Uterus (tissue), 2 donors: ENCODE data around the gene ST6GALNAC3.

Experiments
- POLR2A ChIP-seq, 2 donors: fragments of 450-650 bp; IDR thresholded peaks; one replicate each; pipeline ENCODE4 v1.6.1; 2016; ENCODE audit warnings: antibody characterized with exemption in 2 of 2, mild to moderate bottlenecking in 1 of 2, moderate library complexity in 1 of 2
- TF ChIP-seq, protein P1 (sequence below), 4 experiments: fragments of 200-600 bp in 2 of 4; fragments of 450-650 bp in 2 of 4; sonication (generic) in 2 of 4; IDR thresholded peaks; one replicate each; pipeline ENCODE4 v1.5.1; 2016 to 2019; ENCODE audit warnings: antibody characterized with exemption in 4 of 4, mild to moderate bottlenecking in 2 of 4, moderate library complexity in 1 of 4

DNA sequence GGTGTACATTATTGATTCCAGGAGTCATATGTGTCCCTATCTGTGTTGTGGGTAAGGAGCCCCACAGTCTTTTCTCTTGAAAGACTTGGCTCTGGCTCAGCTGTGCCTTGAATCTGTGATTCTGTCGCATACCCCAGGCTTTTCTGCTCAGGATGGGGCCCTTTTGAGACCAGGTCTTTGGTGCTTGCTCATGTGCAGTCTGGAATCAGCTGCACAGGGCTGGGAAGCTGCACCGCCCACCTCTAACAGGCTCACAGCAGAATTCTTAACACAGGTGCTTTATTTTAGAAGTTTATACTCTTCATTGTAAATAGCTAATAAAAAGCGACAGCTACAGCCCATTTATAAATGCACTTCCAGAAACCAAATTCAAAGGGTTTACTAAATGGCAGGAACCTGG lies 61.3 kb downstream of the ST6GALNAC3 start:
- TF ChIP-seq, protein P1, sequence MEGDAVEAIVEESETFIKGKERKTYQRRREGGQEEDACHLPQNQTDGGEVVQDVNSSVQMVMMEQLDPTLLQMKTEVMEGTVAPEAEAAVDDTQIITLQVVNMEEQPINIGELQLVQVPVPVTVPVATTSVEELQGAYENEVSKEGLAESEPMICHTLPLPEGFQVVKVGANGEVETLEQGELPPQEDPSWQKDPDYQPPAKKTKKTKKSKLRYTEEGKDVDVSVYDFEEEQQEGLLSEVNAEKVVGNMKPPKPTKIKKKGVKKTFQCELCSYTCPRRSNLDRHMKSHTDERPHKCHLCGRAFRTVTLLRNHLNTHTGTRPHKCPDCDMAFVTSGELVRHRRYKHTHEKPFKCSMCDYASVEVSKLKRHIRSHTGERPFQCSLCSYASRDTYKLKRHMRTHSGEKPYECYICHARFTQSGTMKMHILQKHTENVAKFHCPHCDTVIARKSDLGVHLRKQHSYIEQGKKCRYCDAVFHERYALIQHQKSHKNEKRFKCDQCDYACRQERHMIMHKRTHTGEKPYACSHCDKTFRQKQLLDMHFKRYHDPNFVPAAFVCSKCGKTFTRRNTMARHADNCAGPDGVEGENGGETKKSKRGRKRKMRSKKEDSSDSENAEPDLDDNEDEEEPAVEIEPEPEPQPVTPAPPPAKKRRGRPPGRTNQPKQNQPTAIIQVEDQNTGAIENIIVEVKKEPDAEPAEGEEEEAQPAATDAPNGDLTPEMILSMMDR (IDR thresholded peaks at IDR 0.05) = no peak
- no peak for TF ChIP-seq POLR2A (IDR thresholded peaks at IDR 0.05)
